Measurements from ENCODE around the gene FAM162A.

FAM162A gene

DNA sequence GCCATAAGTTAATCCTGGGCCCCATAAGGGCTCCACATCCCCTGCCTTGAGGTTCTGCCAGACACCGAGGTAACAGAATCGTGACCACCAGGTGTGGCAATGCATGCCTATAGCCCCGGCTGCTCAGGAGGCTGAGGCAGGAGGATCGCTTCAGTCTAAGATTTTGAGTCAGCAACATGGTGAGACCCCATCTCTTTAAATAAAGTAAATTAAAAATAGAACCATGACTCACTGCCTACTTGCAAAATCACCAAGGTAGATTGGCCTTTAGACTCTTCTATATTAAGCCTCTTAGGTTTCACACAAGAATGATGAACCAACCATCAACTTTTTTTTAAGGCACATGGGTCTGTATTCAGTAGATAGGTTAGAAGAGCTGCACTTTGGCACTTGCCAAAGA lies 22.2 kb downstream of the FAM162A start:
- no peak overlapping the region for H3K4me3 ChIP-seq (ENCODE audit: low read length)
- TF ChIP-seq, protein P1, sequence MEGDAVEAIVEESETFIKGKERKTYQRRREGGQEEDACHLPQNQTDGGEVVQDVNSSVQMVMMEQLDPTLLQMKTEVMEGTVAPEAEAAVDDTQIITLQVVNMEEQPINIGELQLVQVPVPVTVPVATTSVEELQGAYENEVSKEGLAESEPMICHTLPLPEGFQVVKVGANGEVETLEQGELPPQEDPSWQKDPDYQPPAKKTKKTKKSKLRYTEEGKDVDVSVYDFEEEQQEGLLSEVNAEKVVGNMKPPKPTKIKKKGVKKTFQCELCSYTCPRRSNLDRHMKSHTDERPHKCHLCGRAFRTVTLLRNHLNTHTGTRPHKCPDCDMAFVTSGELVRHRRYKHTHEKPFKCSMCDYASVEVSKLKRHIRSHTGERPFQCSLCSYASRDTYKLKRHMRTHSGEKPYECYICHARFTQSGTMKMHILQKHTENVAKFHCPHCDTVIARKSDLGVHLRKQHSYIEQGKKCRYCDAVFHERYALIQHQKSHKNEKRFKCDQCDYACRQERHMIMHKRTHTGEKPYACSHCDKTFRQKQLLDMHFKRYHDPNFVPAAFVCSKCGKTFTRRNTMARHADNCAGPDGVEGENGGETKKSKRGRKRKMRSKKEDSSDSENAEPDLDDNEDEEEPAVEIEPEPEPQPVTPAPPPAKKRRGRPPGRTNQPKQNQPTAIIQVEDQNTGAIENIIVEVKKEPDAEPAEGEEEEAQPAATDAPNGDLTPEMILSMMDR (IDR thresholded peaks at IDR 0.05; ENCODE audit: insufficient read depth, low read depth, low read length, missing control alignments) = no peak
- no peak for DNase-seq (ENCODE audit: low read depth)

GRCh38 chr3:122407946-122408345 lies 24.0 kb downstream of the FAM162A start:
- DNase-seq (ENCODE audit: low read depth) = no peak
- TF ChIP-seq, protein P1 (IDR thresholded peaks at IDR 0.05; ENCODE audit: insufficient read depth, low read depth, low read length, missing control alignments) = no peak

GRCh38 chr3:122409446-122409845 lies 25.5 kb downstream of the FAM162A start:
- TF ChIP-seq, protein P1 (IDR thresholded peaks at IDR 0.05; ENCODE audit: insufficient read depth, low read depth, low read length, missing control alignments) = no peak
- no peak for DNase-seq (ENCODE audit: low read depth)
- no peak overlapping the region for H3K4me3 ChIP-seq (ENCODE audit: low read length)

More at GRCh38 chr3:122407946-122408345, 24.0 kb downstream of the FAM162A start:
- no peak overlapping the region for H3K4me3 ChIP-seq (ENCODE audit: low read length)

DNA sequence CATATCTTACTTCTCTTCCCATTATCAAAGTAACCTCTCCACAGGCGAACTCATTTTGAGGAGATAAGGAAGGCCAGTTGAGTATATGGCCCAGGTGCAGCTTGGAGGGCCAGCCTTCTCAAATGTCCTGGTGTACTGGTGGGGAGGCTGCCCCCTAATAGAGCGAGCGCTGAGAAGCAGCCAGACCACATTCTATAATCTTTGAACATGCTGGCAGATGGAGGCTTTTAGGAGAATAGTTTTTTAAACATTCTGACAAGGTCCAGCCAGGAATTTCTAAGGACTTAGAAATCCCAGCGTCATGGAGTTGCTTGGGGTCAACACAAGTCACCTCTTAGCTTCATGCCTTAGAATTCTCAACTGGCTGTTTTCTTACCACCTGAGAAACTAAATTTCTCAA lies 26.1 kb downstream of the FAM162A start:
- DNase-seq (ENCODE audit: low read depth) = no peak
- TF ChIP-seq, protein P1 (IDR thresholded peaks at IDR 0.05; ENCODE audit: insufficient read depth, low read depth, low read length, missing control alignments) = no peak
- H3K4me3 ChIP-seq (ENCODE audit: low read length) = no peak overlapping the region

DNA sequence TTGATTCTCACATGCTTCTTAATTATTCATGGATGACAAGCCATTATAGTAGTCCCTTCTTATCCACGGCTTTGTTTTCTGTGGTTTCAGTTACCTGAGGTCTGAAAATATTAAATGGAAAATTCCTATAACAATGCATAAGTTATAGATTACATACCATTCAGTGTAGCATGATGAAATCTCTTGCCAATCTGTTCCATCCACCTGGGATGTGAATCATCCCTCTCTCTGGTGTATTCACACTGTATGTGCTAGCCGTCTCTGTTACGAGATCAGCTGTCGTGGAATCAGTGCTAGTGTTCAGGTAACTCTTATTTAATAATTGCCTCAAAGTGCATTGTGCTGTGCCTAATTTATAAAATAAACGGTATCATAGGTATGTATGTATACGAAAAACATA lies 26.7 kb downstream of the FAM162A start:
- TF ChIP-seq, protein P1 (IDR thresholded peaks at IDR 0.05; ENCODE audit: insufficient read depth, low read depth, low read length, missing control alignments) = no peak
- peak; percentile 57 for DNase-seq (ENCODE audit: low read depth)
- H3K4me3 ChIP-seq (ENCODE audit: low read length) = no peak overlapping the region

DNA sequence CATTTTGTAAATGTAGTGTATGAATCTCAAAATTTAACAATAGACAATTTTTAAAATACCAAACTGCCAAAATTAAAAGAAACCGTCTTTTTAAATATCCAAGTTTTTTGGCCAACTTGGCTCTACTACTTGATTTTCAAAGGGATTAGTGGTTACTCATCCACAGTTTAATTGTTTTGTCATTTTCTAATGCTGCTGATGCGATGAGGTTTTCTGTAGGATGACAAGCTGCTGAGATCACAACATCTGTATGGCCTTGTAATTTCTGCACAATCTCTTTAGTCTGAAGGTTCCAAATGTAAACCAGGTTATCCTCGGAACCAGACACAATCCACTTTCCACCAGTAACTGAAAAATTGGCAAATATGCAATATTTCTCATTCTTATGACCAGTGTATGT lies 30.4 kb downstream of the FAM162A start:
- TF ChIP-seq, protein P1 (IDR thresholded peaks at IDR 0.05; ENCODE audit: insufficient read depth, low read depth, low read length, missing control alignments) = no peak
- no peak overlapping the region for H3K4me3 ChIP-seq (ENCODE audit: low read length)
- DNase-seq (ENCODE audit: low read depth) = no peak

DNA sequence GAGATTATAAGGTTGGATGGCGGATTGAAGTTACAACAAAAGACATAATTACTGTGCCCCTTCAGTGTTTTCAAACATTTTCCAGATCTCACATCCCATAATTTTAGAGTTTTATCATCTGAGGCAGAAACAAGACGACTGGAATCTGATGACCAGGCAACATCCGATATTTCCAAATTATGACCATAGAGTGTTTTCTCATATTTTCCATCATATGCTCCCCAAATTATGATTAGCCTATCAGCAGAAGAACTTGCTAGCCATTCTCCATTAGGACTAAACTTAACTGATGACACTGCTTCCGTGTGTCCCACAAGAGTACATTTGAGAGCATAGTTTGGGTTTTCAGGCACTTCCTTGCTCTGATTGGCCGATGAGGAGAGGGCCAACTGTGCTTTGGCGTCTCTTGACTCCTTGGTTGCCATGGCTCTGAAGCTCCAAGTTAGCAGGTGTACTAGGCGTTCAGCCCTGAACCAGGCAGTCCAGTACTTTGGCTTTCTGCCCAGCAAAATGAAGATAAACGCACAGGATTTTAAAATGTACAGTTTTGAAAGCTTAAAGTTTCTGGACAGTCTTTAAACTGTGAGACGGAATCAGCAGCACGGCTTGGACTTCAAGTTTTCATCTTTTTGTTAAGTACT lies 31.2 kb downstream of the FAM162A start:
- H3K4me3 ChIP-seq (ENCODE audit: low read length) = peak overlapping the region; percentile 86
- TF ChIP-seq, protein P1 (IDR thresholded peaks at IDR 0.05; ENCODE audit: insufficient read depth, low read depth, low read length, missing control alignments) = no peak
- peak; percentile 69 for DNase-seq (ENCODE audit: low read depth)
